D721Med (cell line): ENCODE data around the gene PRRG4.

Experiments
- DNase-seq: peaks from one replicate; pipeline ENCODE4 v3.0.0; 2011; ENCODE audit warnings: low spot score; ENCODE audit not compliant: insufficient read length
- FAIRE-seq: peaks from 2 replicates; lab custom pipeline; 2011; peaks lifted over from hg19 to GRCh38; lab: Jason Lieb, UNC
- TF ChIP-seq, protein P1 (sequence below): IDR thresholded peaks from 2 replicates; pipeline ENCODE4 v1.5.1; 2012; ENCODE audit warnings: mild to moderate bottlenecking, control low read depth; ENCODE audit not compliant: insufficient read depth; ENCODE audit errors: missing control alignments

The PRRG4 gene

DNA sequence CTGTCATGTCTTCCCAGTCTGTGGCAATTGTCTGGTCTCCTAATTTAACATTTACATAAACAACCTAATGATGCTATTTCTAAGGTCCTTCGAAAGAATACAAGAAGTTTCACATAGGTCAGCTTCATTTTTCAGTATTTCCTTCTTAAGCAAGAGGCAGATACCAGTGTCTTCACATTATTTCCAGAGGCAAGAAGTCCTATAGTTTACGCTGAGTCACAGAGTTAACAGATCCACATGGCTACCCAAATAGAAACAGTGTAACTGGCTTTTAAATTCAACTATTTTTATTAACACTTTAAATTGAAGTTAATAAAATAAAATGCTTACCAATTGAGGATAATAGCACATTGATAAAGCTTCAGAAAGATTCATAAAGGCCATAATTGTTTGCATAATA lies 10.9 kb downstream of the PRRG4 start:
- DNase-seq (no peak), FAIRE-seq (no peak)
- TF ChIP-seq, protein P1, sequence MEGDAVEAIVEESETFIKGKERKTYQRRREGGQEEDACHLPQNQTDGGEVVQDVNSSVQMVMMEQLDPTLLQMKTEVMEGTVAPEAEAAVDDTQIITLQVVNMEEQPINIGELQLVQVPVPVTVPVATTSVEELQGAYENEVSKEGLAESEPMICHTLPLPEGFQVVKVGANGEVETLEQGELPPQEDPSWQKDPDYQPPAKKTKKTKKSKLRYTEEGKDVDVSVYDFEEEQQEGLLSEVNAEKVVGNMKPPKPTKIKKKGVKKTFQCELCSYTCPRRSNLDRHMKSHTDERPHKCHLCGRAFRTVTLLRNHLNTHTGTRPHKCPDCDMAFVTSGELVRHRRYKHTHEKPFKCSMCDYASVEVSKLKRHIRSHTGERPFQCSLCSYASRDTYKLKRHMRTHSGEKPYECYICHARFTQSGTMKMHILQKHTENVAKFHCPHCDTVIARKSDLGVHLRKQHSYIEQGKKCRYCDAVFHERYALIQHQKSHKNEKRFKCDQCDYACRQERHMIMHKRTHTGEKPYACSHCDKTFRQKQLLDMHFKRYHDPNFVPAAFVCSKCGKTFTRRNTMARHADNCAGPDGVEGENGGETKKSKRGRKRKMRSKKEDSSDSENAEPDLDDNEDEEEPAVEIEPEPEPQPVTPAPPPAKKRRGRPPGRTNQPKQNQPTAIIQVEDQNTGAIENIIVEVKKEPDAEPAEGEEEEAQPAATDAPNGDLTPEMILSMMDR: no peak

DNA sequence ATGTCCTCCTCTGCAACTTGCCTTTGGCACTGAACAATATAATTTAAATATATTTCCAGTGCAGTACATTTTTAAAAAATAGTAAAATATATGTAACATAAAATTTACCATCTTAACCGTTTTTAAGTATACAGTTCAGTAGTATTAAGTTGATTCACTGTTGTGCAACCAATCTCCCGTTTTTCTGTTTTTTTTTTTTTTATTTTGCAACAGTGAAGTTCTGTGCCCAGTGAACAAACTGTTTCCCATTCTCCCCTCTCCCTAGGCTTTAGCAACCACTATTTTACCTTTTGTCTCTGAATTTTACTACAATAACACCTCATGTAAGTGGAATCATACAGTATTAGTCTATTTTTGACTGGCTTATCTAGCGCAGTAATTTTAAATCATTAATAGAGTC lies 13.8 kb downstream of the PRRG4 start:
- no peak for FAIRE-seq
- DNase-seq: no peak
- TF ChIP-seq, protein P1: no peak

DNA sequence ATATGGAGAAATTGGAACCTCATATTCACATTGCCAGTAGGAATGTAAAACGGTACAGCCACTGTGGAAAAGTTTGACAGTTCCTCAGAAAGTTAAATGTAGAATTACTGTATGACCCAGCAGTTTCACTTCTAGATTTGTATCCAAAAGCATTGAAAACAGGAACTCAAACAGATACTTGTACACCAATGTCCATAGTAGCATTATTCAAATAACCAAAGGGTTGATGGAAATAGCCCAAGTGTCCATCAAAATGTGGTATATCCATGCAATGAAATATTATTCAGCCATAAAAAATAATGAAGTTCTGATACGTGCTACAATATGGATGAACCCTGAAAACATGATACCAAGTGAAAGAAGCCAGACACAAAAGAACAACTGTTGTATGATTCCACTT lies 17.8 kb downstream of the PRRG4 start:
- no peak for DNase-seq
- FAIRE-seq: no peak
- TF ChIP-seq, protein P1: no peak

DNA sequence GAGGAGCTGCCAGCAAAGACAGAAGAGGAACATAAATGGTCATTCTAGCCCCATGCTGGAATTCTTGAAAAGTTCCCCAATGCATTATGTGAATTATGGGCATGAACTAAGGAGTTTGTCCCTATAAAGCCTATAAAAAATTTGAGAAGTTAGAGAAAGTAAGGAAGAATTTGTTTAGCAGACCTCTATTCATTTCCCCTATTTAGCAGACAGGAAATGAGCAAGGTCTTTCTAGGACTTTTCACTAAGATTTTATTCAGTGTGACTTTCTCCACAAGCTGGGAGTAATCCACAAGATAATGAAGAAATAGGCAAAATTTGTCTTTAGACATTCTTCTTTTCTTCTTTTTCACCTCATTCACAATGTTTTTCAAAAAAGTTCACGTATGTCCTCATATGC lies 20.0 kb downstream of the PRRG4 start:
- DNase-seq (no peak), FAIRE-seq (no peak)
- TF ChIP-seq, protein P1: no peak

DNA sequence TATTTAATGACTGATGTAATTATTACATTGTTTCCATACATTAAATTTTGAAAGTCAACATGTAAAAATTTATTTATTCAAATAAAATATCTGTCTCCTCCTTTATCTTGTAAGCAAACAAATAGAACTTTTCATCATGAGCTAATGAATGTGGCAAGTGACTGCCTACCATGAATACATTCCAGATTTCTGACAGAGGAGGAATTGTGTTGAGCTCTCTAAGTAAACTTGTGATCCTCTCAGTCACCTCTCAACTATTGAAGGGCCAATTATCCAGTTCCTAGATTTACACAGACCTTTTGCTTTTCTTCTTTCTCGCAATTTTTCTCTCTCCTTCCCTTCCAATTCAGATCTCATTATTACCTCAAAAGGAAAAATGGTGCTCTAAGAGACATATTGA lies 21.5 kb downstream of the PRRG4 start:
- no peak for DNase-seq
- TF ChIP-seq, protein P1: no peak
- no peak for FAIRE-seq

DNA sequence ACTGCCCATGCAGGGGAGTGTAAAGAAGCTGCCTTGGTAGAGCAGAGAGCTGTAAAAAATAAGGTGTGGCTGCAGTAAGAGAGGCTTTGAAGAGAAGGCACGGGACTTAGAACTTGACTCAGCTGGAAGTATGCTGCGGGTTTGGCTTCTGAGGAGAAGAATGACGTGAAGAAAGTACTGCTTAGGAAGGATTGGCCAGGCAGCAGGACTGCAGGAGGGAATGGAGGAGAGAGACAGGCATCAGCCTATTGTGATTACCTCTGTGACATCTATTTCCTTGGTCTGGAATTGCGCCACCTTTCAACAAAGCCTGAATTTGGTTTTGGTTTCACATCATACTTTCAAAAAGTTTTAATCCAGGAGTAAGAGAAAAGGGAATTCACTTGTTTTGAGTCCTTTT lies 22.5 kb downstream of the PRRG4 start:
- FAIRE-seq: no peak
- TF ChIP-seq, protein P1: no peak
- no peak for DNase-seq

DNA sequence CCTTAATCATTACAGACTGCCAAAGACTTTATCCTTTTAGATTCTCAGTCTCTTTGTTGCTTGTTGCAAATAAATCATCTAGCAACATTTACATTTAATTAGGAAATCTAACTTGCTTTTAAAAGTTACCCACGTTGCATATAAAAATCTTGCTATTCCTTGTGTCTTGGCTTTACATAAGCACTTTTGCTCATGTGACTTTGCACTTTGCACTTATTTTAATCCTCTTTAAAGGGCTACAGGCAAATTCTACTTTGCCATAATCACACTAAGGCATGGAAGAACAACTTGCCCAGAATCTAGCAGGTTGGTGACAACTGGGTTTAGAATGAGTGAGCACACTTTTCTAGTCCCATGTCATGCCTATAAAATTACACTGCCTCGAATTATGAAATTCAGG lies 25.9 kb downstream of the PRRG4 start:
- FAIRE-seq (peak; percentile 56), DNase-seq (no peak)
- TF ChIP-seq, protein P1: no peak
